GM23338 (cell line): Measurements from ENCODE around the gene DNAAF2. TPM values are rescaled to one million over a fixed set of nuclear protein-coding genes. Genes with fewer than 3 reads are reported as not detected.
A peak's percentile ranks its signal among the peaks of the same experiment; 100 is the strongest.

Experiments used
- ATAC-seq: fragments of 200-7000 bp; cut with Tn5 transposase; 3 replicates; pipeline ENCODE4 v1.9.1; 2020
- DNase-seq: peaks from one replicate; pipeline ENCODE4 v3.0.0-alpha.2; 2015; ENCODE audit warnings: low spot score
- H2AFZ ChIP-seq: fragments of 200-600 bp; sonication (generic); 2 replicates; pipeline ENCODE4 v1.8.0; 2016; ENCODE audit warnings: antibody characterized with exemption, mild to moderate bottlenecking, moderate library complexity
- H3F3A ChIP-seq: fragments of 200-600 bp; sonication (generic); replicated peaks from 2 replicates; pipeline ENCODE4 v1.8.0; 2017; ENCODE audit warnings: antibody characterized with exemption, mixed run types, low read depth
- H3K27ac ChIP-seq: fragments of 200-600 bp; sonication (generic); 2 replicates; pipeline ENCODE4 v1.6.1; 2016; ENCODE audit warnings: low read depth
- H3K27me3 ChIP-seq: fragments of 200-600 bp; sonication (generic); 2 replicates; pipeline ENCODE4 v1.8.0; 2016; ENCODE audit warnings: mild to moderate bottlenecking, mixed run types, moderate library complexity; ENCODE audit not compliant: insufficient read depth
- H3K36me3 ChIP-seq: fragments of 200-600 bp; sonication (generic); 2 replicates; pipeline ENCODE4 v1.8.0; 2016; ENCODE audit warnings: mild to moderate bottlenecking; ENCODE audit not compliant: insufficient read depth
- H3K4me1 ChIP-seq: fragments of 200-600 bp; sonication (generic); 2 replicates; pipeline ENCODE4 v1.8.0; 2016; ENCODE audit warnings: mild to moderate bottlenecking, moderate library complexity; ENCODE audit not compliant: insufficient read depth
- H3K4me2 ChIP-seq: fragments of 200-600 bp; sonication (generic); 2 replicates; pipeline ENCODE4 v1.7.1; 2017; ENCODE audit warnings: mixed run types
- H3K4me3 ChIP-seq: fragments of 200-600 bp; sonication (generic); 2 replicates; pipeline ENCODE4 v1.6.1; 2016; ENCODE audit warnings: mixed run types
- H3K79me2 ChIP-seq: fragments of 200-600 bp; sonication (generic); replicated peaks from 2 replicates; pipeline ENCODE4 v1.8.0; 2017; ENCODE audit warnings: mild to moderate bottlenecking; ENCODE audit not compliant: insufficient read depth
- H3K9me2 ChIP-seq: fragments of 200-600 bp; sonication (generic); 2 replicates; pipeline ENCODE4 v1.8.0; 2017; ENCODE audit not compliant: insufficient read depth
- H4K20me1 ChIP-seq: fragments of 200-600 bp; sonication (generic); replicated peaks from 2 replicates; pipeline ENCODE4 v1.8.0; 2017; ENCODE audit warnings: mild to moderate bottlenecking; ENCODE audit not compliant: insufficient read depth
- H3K27ac Mint-ChIP-seq: 2 replicates; pipeline ENCODE4 v1.8.0; 2020; ENCODE audit warnings: inconsistent platforms, mild to moderate bottlenecking, moderate library complexity, mixed read lengths
- H3K27me3 Mint-ChIP-seq: 3 replicates; pipeline ENCODE4 v1.8.0; 2022; ENCODE audit warnings: low read depth, mild to moderate bottlenecking, moderate library complexity, mixed read lengths, inconsistent platforms; ENCODE audit not compliant: insufficient read depth, poor library complexity
- H3K36me3 Mint-ChIP-seq: 3 replicates; pipeline ENCODE4 v1.8.0; 2021; ENCODE audit warnings: low read depth, mild to moderate bottlenecking, inconsistent platforms, moderate library complexity, mixed read lengths
- H3K4me1 Mint-ChIP-seq: 3 replicates; pipeline ENCODE4 v1.8.0; 2020; ENCODE audit warnings: mild to moderate bottlenecking, inconsistent platforms, mixed read lengths
- H3K4me3 Mint-ChIP-seq: 3 replicates; pipeline ENCODE4 v1.8.0; 2021; ENCODE audit warnings: moderate library complexity, mild to moderate bottlenecking, inconsistent platforms, mixed read lengths
- H3K9me3 Mint-ChIP-seq: 3 replicates; pipeline ENCODE4 v1.8.0; 2020; ENCODE audit warnings: moderate library complexity, mild to moderate bottlenecking, inconsistent platforms, mixed read lengths
- CREB1 ChIP-seq: fragments of 250-450 bp; sonication (Bioruptor Pico); IDR thresholded peaks from 2 replicates; pipeline ENCODE4 v1.5.0; 2020; ENCODE audit warnings: low read depth, mild to moderate bottlenecking, moderate library complexity
- ETS1 ChIP-seq: IDR thresholded peaks from 2 replicates; pipeline ENCODE4 v1.6.1; 2016; ENCODE audit warnings: antibody characterized with exemption
- EZH2 ChIP-seq: fragments of 200-600 bp; sonication (generic); IDR thresholded peaks from one replicate; pipeline ENCODE4 v1.8.0; 2017; ENCODE audit warnings: antibody characterized with exemption, mild to moderate bottlenecking, low read depth; ENCODE audit not compliant: unreplicated experiment
- EZH2phosphoT487 ChIP-seq: fragments of 200-600 bp; sonication (generic); IDR thresholded peaks from one replicate; pipeline ENCODE4 v1.8.1; 2018; ENCODE audit warnings: antibody characterized with exemption; ENCODE audit not compliant: unreplicated experiment
- JUNB ChIP-seq: IDR thresholded peaks from one replicate; pipeline ENCODE4 v1.6.1; 2016; ENCODE audit warnings: antibody characterized with exemption; ENCODE audit not compliant: unreplicated experiment
- NANOG ChIP-seq: IDR thresholded peaks from 2 replicates; pipeline ENCODE4 v1.6.1; 2016; ENCODE audit warnings: antibody characterized with exemption, borderline replicate concordance
- POLR2AphosphoS5 ChIP-seq: IDR thresholded peaks from 2 replicates; pipeline ENCODE4 v1.6.1; 2016; ENCODE audit warnings: antibody characterized with exemption, low read depth
- REST ChIP-seq: IDR thresholded peaks from one replicate; pipeline ENCODE4 v1.6.1; 2018; ENCODE audit warnings: antibody characterized with exemption; ENCODE audit not compliant: unreplicated experiment
- STAT1 ChIP-seq: IDR thresholded peaks from one replicate; pipeline ENCODE4 v1.6.1; 2016; ENCODE audit warnings: antibody characterized with exemption; ENCODE audit not compliant: unreplicated experiment
- ZNF114 ChIP-seq: fragments of 250-450 bp; sonication (Bioruptor Pico); IDR thresholded peaks from 2 replicates; pipeline ENCODE4 v1.5.0; 2020; ENCODE audit warnings: mild to moderate bottlenecking, moderate library complexity
- ZNF331 ChIP-seq: fragments of 250-450 bp; sonication (Bioruptor Pico); IDR thresholded peaks from 2 replicates; pipeline ENCODE4 v1.5.0; 2020; ENCODE audit warnings: low read depth, mild to moderate bottlenecking, moderate library complexity
- polyA plus RNA-seq: library from polyadenylated mRNA; unstranded; fragments of >200 nt; fragmentation: Nextera tagmentation; extraction: Ambion mirVana; gene quantifications from 2 replicates; pipeline ENCODE4 v1.2.1, GENCODE V29; 2016
- total RNA-seq: library from RNA; depleted of rRNA; stranded (reverse); fragments of >200 nt; shearing (Covaris generic); gene quantifications from 2 replicates; pipeline ENCODE4 v1.2.3, GENCODE V29; 2014
- TF ChIP-seq, protein P1 (sequence below), 2 experiments: fragments of 200-600 bp in 1 of 2; sonication (generic) in 1 of 2; conservative IDR thresholded peaks; 2 replicates each; pipeline versions ENCODE4 v1.5.1 to v1.6.1; 2016 to 2017; ENCODE audit warnings: antibody characterized with exemption in 2 of 2, low read depth in 2 of 2, mild to moderate bottlenecking in 2 of 2, moderate library complexity in 1 of 2

Gene DNAAF2
- total and polyA plus RNA-seq, 2 experiments from 2014 or later: 40.4 to 62.6 TPM

DNA sequence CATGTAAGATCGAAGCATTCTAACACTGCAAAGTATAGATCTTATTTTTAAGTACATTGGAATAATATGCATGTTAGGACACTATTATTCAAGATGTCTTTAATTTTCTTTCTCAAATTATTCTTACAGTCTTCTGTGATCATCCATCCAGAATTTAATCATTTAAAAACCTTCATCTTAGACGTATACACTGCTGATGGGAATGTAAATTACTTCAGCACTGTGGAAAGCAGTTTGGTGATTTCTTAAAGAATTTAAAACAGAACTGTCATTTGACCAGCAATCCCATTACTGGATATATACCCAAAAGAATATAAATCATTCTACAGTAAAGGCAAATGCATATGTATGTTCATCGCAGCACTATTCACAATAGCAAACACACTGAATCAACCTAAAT, 45.7 kb downstream of the DNAAF2 start:
- no peaks in the 10 kb centered on the region for H3K9me2 ChIP-seq
- Mint-ChIP-seq H3K4me1 (peaks cover 2% of the 10 kb centered on the region; the same call in 2 of the 3 replicates), H3K27ac (no peak overlapping the region), H3K9me3 (peaks cover 10% of the 10 kb centered on the region; the same call in 2 of the 3 replicates), H3K36me3 (peaks cover 21% of the 10 kb centered on the region), H3K4me3 (no peak overlapping the region), H3K27me3 (peaks cover 24% of the 10 kb centered on the region)
- DNase-seq (no peak), ATAC-seq (no peak)
- no peak overlapping the region for H3K4me3 ChIP-seq
- H3K27me3 ChIP-seq: no peaks in the 10 kb centered on the region
- TF ChIP-seq ZNF331 (CRISPR knock-in tag): no peak
- TF ChIP-seq NANOG: no peak
- TF ChIP-seq JUNB: no peak
- no peak for TF ChIP-seq EZH2phosphoT487
- peaks cover 6% of the 10 kb centered on the region for H3K36me3 ChIP-seq
- no peak overlapping the region for H2AFZ ChIP-seq
- peaks cover 9% of the 10 kb centered on the region for H4K20me1 ChIP-seq
- peaks cover 18% of the 10 kb centered on the region for H3K79me2 ChIP-seq
- H3K4me1 ChIP-seq: 0 out of 2 replicates have a peak, but pooled peaks cover 1% of the 10 kb centered on the region
- no peak overlapping the region for H3K27ac ChIP-seq
- H3F3A ChIP-seq: no peaks in the 10 kb centered on the region; the same call in 1 of the 2 replicates
- H3K4me2 ChIP-seq: no peak overlapping the region

GRCh38 chr14:49586673-49587460, 48.2 kb downstream of the DNAAF2 start:
- Histone ChIP-seq H3K4me1 (peaks cover 16% of the 10 kb centered on the region), H3F3A (peaks cover 9% of the 10 kb centered on the region), H3K27ac (no peak overlapping the region), H2AFZ (no peak overlapping the region), H3K4me3 (peak overlapping the region; percentile 12; the same call in 1 of the 2 replicates), H3K9me2 (no peaks in the 10 kb centered on the region), H3K4me2 (no peak overlapping the region), H4K20me1 (peaks cover 34% of the 10 kb centered on the region), H3K36me3 (peaks cover 24% of the 10 kb centered on the region), H3K27me3 (no peaks in the 10 kb centered on the region), H3K79me2 (peaks cover 43% of the 10 kb centered on the region)
- DNase-seq (peak; percentile 79), ATAC-seq (peak; percentile 2; the same call in 2 of the 3 replicates)
- peaks cover 40% of the 10 kb centered on the region for H3K27me3 Mint-ChIP-seq
- peak overlapping the region; percentile 100 for H3K27ac Mint-ChIP-seq
- H3K36me3 Mint-ChIP-seq: peaks cover 46% of the 10 kb centered on the region
- peak overlapping the region; percentile 94 for H3K4me3 Mint-ChIP-seq
- peaks cover 24% of the 10 kb centered on the region for H3K4me1 Mint-ChIP-seq
- H3K9me3 Mint-ChIP-seq: peaks cover 10% of the 10 kb centered on the region; the same call in 2 of the 3 replicates
- no peak for TF ChIP-seq CREB1 (CRISPR knock-in tag)
- TF ChIP-seq ZNF114 (CRISPR knock-in tag): peak; percentile 64; the same call in 1 of the 2 replicates
- TF ChIP-seq STAT1: no peak
- no peak for TF ChIP-seq ETS1
- no peak for TF ChIP-seq EZH2phosphoT487
- TF ChIP-seq POLR2AphosphoS5: no peak
- TF ChIP-seq JUNB: no peak
- TF ChIP-seq NANOG: no peak
- TF ChIP-seq REST: no peak
- no peak for TF ChIP-seq ZNF331 (CRISPR knock-in tag)
- TF ChIP-seq, protein P1, sequence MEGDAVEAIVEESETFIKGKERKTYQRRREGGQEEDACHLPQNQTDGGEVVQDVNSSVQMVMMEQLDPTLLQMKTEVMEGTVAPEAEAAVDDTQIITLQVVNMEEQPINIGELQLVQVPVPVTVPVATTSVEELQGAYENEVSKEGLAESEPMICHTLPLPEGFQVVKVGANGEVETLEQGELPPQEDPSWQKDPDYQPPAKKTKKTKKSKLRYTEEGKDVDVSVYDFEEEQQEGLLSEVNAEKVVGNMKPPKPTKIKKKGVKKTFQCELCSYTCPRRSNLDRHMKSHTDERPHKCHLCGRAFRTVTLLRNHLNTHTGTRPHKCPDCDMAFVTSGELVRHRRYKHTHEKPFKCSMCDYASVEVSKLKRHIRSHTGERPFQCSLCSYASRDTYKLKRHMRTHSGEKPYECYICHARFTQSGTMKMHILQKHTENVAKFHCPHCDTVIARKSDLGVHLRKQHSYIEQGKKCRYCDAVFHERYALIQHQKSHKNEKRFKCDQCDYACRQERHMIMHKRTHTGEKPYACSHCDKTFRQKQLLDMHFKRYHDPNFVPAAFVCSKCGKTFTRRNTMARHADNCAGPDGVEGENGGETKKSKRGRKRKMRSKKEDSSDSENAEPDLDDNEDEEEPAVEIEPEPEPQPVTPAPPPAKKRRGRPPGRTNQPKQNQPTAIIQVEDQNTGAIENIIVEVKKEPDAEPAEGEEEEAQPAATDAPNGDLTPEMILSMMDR (conservative IDR thresholded peaks at IDR 0.05; ENCODE audit: low read depth in 2 of 2): peak; percentile 65 to 100
- TF ChIP-seq EZH2: no peak
